Lower leg skin (tissue), 4 donors: Measurements from ENCODE around the gene ERI3. TPM values are rescaled to one million over a fixed set of nuclear protein-coding genes. Genes with fewer than 3 reads are reported as not detected.

Experiments
- DNase-seq, 2 donors: peaks; one replicate each; pipeline ENCODE4 v3.0.0-alpha.2; 2019; ENCODE audit warnings: low spot score in 2 of 2
- H3K4me3 ChIP-seq: fragments of 200-600 bp; sonication (generic); 2 replicates; pipeline ENCODE4 v1.5.1; 2017; ENCODE audit warnings: mild to moderate bottlenecking, low read depth; ENCODE audit not compliant: poor library complexity, severe bottlenecking
- CTCF ChIP-seq, 3 donors: fragments of 450-650 bp; IDR thresholded peaks; one replicate each; pipeline ENCODE4 v1.5.1; 2016; ENCODE audit warnings: antibody characterized with exemption in 3 of 3, mild to moderate bottlenecking in 3 of 3, moderate library complexity in 2 of 3
- POLR2A ChIP-seq, 2 donors: fragments of 450-650 bp; IDR thresholded peaks; one replicate each; pipeline ENCODE4 v1.6.1; 2016 to 2017; ENCODE audit warnings: antibody characterized with exemption in 2 of 2, mild to moderate bottlenecking in 1 of 2, moderate library complexity in 1 of 2
- WGBS, 2 donors: methylation state at CpG; one replicate each; pipeline ENCODE4 v1.1.5; 2018; 5-methylcytosine and 5-hydroxymethylcytosine counted together
- intact Hi-C: fragments of 100-400 bp; cut with DNase I; formaldehyde crosslinking; loops from one replicate; pipeline ENCODE4 v1.15.0; 2023; ENCODE audit warnings: low total_unique reads
- total RNA-seq, 4 donors: library from RNA; depleted of rRNA; stranded (reverse); fragments of >200 nt; gene quantifications; one replicate each; pipeline ENCODE4 v1.1.0, GENCODE V29; 2016

The ERI3 gene
- total RNA-seq, 4 donors from 2014 or later: 28.3 to 43.3 (median 40.4) TPM

- DNase-seq: no peak
- H3K4me3 ChIP-seq: no peak overlapping the region
- WGBS, 2 donors: 89 to 91% methylated on average over 19 to 22 of the region's 23 CpGs
- TF ChIP-seq POLR2A (IDR thresholded peaks at IDR 0.05) (no peak), CTCF (IDR thresholded peaks at IDR 0.05) (no peak)
- intact Hi-C loops: no loop called here
Observed at GRCh38 chr1:44251989-44252671, 102.9 kb downstream of the ERI3 start.

- no peak for TF ChIP-seq CTCF (IDR thresholded peaks at IDR 0.05)
- 53 to 67% methylated on average over 1 of the region's 1 CpG for WGBS, 2 donors
- no peak for DNase-seq
- intact Hi-C loops: no loop called here
- no peak overlapping the region for H3K4me3 ChIP-seq
Observed at GRCh38 chr1:44251486-44251885, 103.6 kb downstream of the ERI3 start.

GRCh38 chr1:44250068-44250781, 104.8 kb downstream of the ERI3 start:
- H3K4me3 ChIP-seq: no peak overlapping the region
- DNase-seq: no peak
- no peak for TF ChIP-seq POLR2A (IDR thresholded peaks at IDR 0.05)
- no peak for TF ChIP-seq CTCF (IDR thresholded peaks at IDR 0.05)
- intact Hi-C loops: no loop called here
- 89 to 93% methylated on average over 33 of the region's 33 CpGs for WGBS, 2 donors

- TF ChIP-seq CTCF (IDR thresholded peaks at IDR 0.05) (no peak), POLR2A (IDR thresholded peaks at IDR 0.05) (no peak)
- intact Hi-C loops: no loop called here
- WGBS, 2 donors: 92 to 93% methylated on average over 7 of the region's 7 CpGs
- H3K4me3 ChIP-seq: no peak overlapping the region
- no peak for DNase-seq
Observed at GRCh38 chr1:44249543-44249942, 105.5 kb downstream of the ERI3 start.

GRCh38 chr1:44246806-44247205, 108.3 kb downstream of the ERI3 start:
- TF ChIP-seq CTCF (IDR thresholded peaks at IDR 0.05): no peak
- no peak for TF ChIP-seq POLR2A (IDR thresholded peaks at IDR 0.05)

More at GRCh38 chr1:44246806-44247205, 108.3 kb downstream of the ERI3 start:
- DNase-seq: no peak
- no peak overlapping the region for H3K4me3 ChIP-seq
- intact Hi-C loops: no loop called here
- 77 to 96% methylated on average over 2 of the region's 2 CpGs for WGBS, 2 donors
